Measurements from ENCODE around the gene LMNTD1.

The LMNTD1 gene

GRCh38 chr12:25574761-25575160 lies 21.7 kb upstream of the LMNTD1 start:
- TF ChIP-seq, protein P1, sequence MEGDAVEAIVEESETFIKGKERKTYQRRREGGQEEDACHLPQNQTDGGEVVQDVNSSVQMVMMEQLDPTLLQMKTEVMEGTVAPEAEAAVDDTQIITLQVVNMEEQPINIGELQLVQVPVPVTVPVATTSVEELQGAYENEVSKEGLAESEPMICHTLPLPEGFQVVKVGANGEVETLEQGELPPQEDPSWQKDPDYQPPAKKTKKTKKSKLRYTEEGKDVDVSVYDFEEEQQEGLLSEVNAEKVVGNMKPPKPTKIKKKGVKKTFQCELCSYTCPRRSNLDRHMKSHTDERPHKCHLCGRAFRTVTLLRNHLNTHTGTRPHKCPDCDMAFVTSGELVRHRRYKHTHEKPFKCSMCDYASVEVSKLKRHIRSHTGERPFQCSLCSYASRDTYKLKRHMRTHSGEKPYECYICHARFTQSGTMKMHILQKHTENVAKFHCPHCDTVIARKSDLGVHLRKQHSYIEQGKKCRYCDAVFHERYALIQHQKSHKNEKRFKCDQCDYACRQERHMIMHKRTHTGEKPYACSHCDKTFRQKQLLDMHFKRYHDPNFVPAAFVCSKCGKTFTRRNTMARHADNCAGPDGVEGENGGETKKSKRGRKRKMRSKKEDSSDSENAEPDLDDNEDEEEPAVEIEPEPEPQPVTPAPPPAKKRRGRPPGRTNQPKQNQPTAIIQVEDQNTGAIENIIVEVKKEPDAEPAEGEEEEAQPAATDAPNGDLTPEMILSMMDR (IDR thresholded peaks at IDR 0.05) = no peak
- H3K4me3 ChIP-seq = no peak overlapping the region
- no peak for DNase-seq (ENCODE audit: low spot score)
- H3K27ac ChIP-seq = no peak overlapping the region

- no peak for DNase-seq (ENCODE audit: low spot score)
- TF ChIP-seq, protein P1 (IDR thresholded peaks at IDR 0.05) = no peak
- H3K27ac ChIP-seq = no peak overlapping the region
- no peak overlapping the region for H3K4me3 ChIP-seq
Observed at GRCh38 chr12:25573346-25573745, 20.3 kb upstream of the LMNTD1 start.

DNA sequence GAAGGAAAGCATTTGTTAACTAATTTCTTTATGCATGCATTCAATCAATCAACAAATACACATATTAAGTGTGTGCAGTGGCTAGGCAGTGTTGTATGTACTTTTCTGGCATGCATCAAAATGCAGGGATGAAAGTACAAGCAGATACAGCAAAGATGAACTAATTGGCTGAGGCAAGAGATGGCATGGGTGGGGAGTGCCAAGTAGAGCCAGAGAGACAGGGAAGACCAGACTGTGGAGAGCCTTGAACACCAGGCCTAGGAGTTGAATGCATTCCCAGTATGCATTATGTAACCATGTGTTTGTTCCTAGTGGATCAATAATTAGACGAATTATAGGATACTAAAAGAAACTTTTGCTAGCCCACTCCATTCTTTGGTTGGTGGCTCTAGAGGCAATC lies 17.3 kb upstream of the LMNTD1 start:
- no peak overlapping the region for H3K27ac ChIP-seq
- no peak overlapping the region for H3K4me3 ChIP-seq
- TF ChIP-seq, protein P1 (IDR thresholded peaks at IDR 0.05) = no peak
- no peak for DNase-seq (ENCODE audit: low spot score)

- TF ChIP-seq, protein P1 (IDR thresholded peaks at IDR 0.05) = no peak
- Histone ChIP-seq H3K27ac (no peak overlapping the region), H3K4me3 (no peak overlapping the region)
- DNase-seq (ENCODE audit: low spot score) = no peak
Observed at GRCh38 chr12:25566202-25566949, 13.3 kb upstream of the LMNTD1 start.

GRCh38 chr12:25558586-25558985 lies 5.5 kb upstream of the LMNTD1 start:
- TF ChIP-seq, protein P1 (IDR thresholded peaks at IDR 0.05) = no peak
- no peak for DNase-seq (ENCODE audit: low spot score)
- no peak overlapping the region for H3K4me3 ChIP-seq
- no peak overlapping the region for H3K27ac ChIP-seq

DNA sequence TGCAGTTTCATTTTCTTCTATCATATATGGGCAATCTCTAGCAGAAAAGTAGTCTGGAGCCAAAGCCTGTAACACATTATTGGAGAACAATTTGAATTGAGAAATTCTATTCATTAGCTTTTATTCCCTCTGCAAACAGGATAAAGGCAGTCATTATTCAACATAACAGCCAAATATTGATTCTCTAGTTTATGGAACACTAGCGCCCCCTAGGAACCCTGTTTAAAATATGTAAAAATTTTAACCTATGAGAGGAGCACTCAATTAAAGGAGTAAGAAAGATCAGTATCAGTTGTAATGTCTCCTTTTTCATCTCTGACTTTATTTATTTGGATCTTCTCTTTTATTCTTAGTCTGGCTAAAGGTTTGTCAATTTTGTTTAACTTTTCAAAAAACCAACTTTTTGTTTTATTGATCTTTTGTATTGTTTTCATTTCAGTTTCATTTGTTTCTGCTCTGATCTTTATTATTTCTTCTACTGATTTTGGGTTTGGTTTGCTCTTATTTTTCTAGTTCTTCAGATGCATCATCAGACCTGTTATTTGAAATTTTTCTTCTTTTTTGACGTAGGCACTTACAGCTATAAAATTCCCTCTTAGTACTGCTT lies 4.8 kb upstream of the LMNTD1 start:
- Histone ChIP-seq H3K4me3 (no peak overlapping the region), H3K27ac (no peak overlapping the region)
- TF ChIP-seq, protein P1 (IDR thresholded peaks at IDR 0.05) = no peak
- DNase-seq (ENCODE audit: low spot score) = no peak

GRCh38 chr12:25556153-25556552 lies 3.1 kb upstream of the LMNTD1 start:
- H3K27ac ChIP-seq = no peak overlapping the region
- TF ChIP-seq, protein P1 (IDR thresholded peaks at IDR 0.05) = no peak
- no peak for DNase-seq (ENCODE audit: low spot score)
- no peak overlapping the region for H3K4me3 ChIP-seq
